Neural cell (in vitro differentiated cells): ENCODE data around the gene CPLX1. TPM values are rescaled to one million over a fixed set of nuclear protein-coding genes. Genes with fewer than 3 reads are reported as not detected.

Experiments used
- H2AFZ ChIP-seq: fragments of 200-600, 300-800 bp; sonication (generic), shearing (Covaris generic); 2 replicates; pipeline ENCODE4 v1.6.0; 2014; ENCODE audit warnings: low read depth, mild to moderate bottlenecking, antibody characterized with exemption, low read length, moderate library complexity
- H3F3A ChIP-seq: fragments of 200-600 bp; shearing (Covaris generic); 2 replicates; pipeline ENCODE4 v1.6.1; 2016; ENCODE audit warnings: mild to moderate bottlenecking, moderate library complexity, mixed read lengths, antibody characterized with exemption, low read length; ENCODE audit not compliant: insufficient read depth, poor library complexity, severe bottlenecking
- H3K27ac ChIP-seq: fragments of 200-600, 300-800 bp; sonication (generic), shearing (Covaris generic); 2 replicates; pipeline ENCODE4 v1.5.1; 2014; ENCODE audit warnings: mild to moderate bottlenecking, low read length, moderate library complexity
- H3K27me3 ChIP-seq: fragments of 300-800, 200-600 bp; sonication (generic), shearing (Covaris generic); 2 replicates; pipeline ENCODE4 v1.6.0; 2014; ENCODE audit warnings: mild to moderate bottlenecking, low read depth, low read length, moderate library complexity; ENCODE audit not compliant: insufficient read depth
- H3K36me3 ChIP-seq: fragments of 300-800, 200-600 bp; sonication (generic), shearing (Covaris generic); 2 replicates; pipeline ENCODE4 v1.5.1; 2014; ENCODE audit warnings: mild to moderate bottlenecking, antibody characterized with exemption, low read length, moderate library complexity; ENCODE audit not compliant: insufficient read depth
- H3K4me2 ChIP-seq: fragments of 300-800, 200-600 bp; sonication (generic), shearing (Covaris generic); 2 replicates; pipeline ENCODE4 v1.6.0; 2014; ENCODE audit warnings: mild to moderate bottlenecking, low read length
- H3K4me3 ChIP-seq: fragments of 300-800, 200-600 bp; sonication (generic), shearing (Covaris generic); 2 replicates; pipeline ENCODE4 v1.5.1; 2014; ENCODE audit warnings: mild to moderate bottlenecking, low read length, moderate library complexity
- H3K79me2 ChIP-seq: fragments of 200-600 bp; shearing (Covaris generic); replicated peaks from 2 replicates; pipeline ENCODE4 v1.6.0; 2014; ENCODE audit warnings: mild to moderate bottlenecking, low read length, moderate library complexity; ENCODE audit not compliant: insufficient read depth
- H3K9ac ChIP-seq: fragments of 300-800, 200-600 bp; sonication (generic), shearing (Covaris generic); 2 replicates; pipeline ENCODE4 v1.6.1; 2016; ENCODE audit warnings: mild to moderate bottlenecking, low read length, mixed read lengths
- H3K9me2 ChIP-seq: fragments of 200-600 bp; shearing (Covaris generic); 2 replicates; pipeline ENCODE4 v1.6.1; 2016; ENCODE audit warnings: mild to moderate bottlenecking, low read length, mixed read lengths; ENCODE audit not compliant: insufficient read depth
- H3K9me3 ChIP-seq: fragments of 200-600, 300-800 bp; sonication (generic), shearing (Covaris generic); 2 replicates; pipeline ENCODE4 v1.6.1; 2016; ENCODE audit warnings: mild to moderate bottlenecking, mixed run types, low read length, moderate library complexity, mixed read lengths
- H4K20me1 ChIP-seq: fragments of 200-600 bp; shearing (Covaris generic); 2 replicates; pipeline ENCODE4 v1.6.1; 2016; ENCODE audit warnings: mild to moderate bottlenecking, mixed run types; ENCODE audit not compliant: insufficient read depth
- CTCF ChIP-seq: fragments of 450-650 bp; IDR thresholded peaks from 2 replicates; pipeline ENCODE4 v1.5.1; 2014; ENCODE audit warnings: antibody characterized with exemption, mild to moderate bottlenecking, moderate library complexity; ENCODE audit not compliant: poor library complexity, severe bottlenecking
- EP300 ChIP-seq: fragments of 450-650 bp; conservative IDR thresholded peaks from 2 replicates; pipeline ENCODE4 v1.6.1; 2014; ENCODE audit warnings: antibody characterized with exemption, mild to moderate bottlenecking, moderate library complexity; ENCODE audit not compliant: poor library complexity, severe bottlenecking
- EZH2 ChIP-seq: fragments of 200-600, 300-800 bp; shearing (Covaris generic), sonication (generic); IDR thresholded peaks from 2 replicates; pipeline ENCODE4 v1.6.1; 2014; ENCODE audit warnings: antibody characterized with exemption, low read length, borderline replicate concordance, mild to moderate bottlenecking; ENCODE audit not compliant: insufficient read depth, poor library complexity, severe bottlenecking
- MXI1 ChIP-seq: fragments of 450-650 bp; conservative IDR thresholded peaks from 2 replicates; pipeline ENCODE4 v1.6.1; 2014; ENCODE audit warnings: antibody characterized with exemption, mild to moderate bottlenecking; ENCODE audit not compliant: poor library complexity, severe bottlenecking
- POLR2AphosphoS5 ChIP-seq: IDR thresholded peaks from 2 replicates; pipeline ENCODE4 v1.6.1; 2012
- RAD21 ChIP-seq: fragments of 450-650 bp; conservative IDR thresholded peaks from 2 replicates; pipeline ENCODE4 v1.6.1; 2014; ENCODE audit warnings: antibody characterized with exemption, mild to moderate bottlenecking, moderate library complexity
- SMC3 ChIP-seq: fragments of 450-650 bp; conservative IDR thresholded peaks from 2 replicates; pipeline ENCODE4 v1.6.1; 2014; ENCODE audit warnings: antibody characterized with exemption, mild to moderate bottlenecking, moderate library complexity; ENCODE audit not compliant: poor library complexity
- TAF1 ChIP-seq: IDR thresholded peaks from 2 replicates; pipeline ENCODE4 v1.6.1; 2012; ENCODE audit warnings: low read depth
- polyA plus RNA-seq: library from polyadenylated mRNA; depleted of rRNA; stranded (reverse); fragments of >200 nt; gene quantifications from 2 replicates; pipeline ENCODE4 v1.2.3, GENCODE V29; 2014
- TF ChIP-seq, protein P1 (sequence below): IDR thresholded peaks from 2 replicates; pipeline ENCODE4 v1.6.1; 2012; ENCODE audit warnings: borderline replicate concordance

The CPLX1 gene
- polyA plus RNA-seq, 1 donor from 2014 or later = 7.6 TPM

- Histone ChIP-seq H3K9me2 (no peaks in the 10 kb centered on the region), H2AFZ (no peak overlapping the region), H3K9ac (no peak overlapping the region), H3K27me3 (no peaks in the 10 kb centered on the region), H3K27ac (no peak overlapping the region), H3K36me3 (peaks cover 21% of the 10 kb centered on the region), H3K79me2 (no peaks in the 10 kb centered on the region), H3K9me3 (no peaks in the 10 kb centered on the region), H3K4me2 (no peak overlapping the region), H3K4me3 (no peak overlapping the region), H4K20me1 (peaks cover 15% of the 10 kb centered on the region), H3F3A (no peaks in the 10 kb centered on the region)
- no peak for TF ChIP-seq CTCF
- TF ChIP-seq EZH2 = no peak
- no peak for TF ChIP-seq EP300
- TF ChIP-seq TAF1 = no peak
- no peak for TF ChIP-seq RAD21
- TF ChIP-seq SMC3 = no peak
- TF ChIP-seq MXI1 = no peak
- TF ChIP-seq POLR2AphosphoS5 = no peak
- TF ChIP-seq, protein P1, sequence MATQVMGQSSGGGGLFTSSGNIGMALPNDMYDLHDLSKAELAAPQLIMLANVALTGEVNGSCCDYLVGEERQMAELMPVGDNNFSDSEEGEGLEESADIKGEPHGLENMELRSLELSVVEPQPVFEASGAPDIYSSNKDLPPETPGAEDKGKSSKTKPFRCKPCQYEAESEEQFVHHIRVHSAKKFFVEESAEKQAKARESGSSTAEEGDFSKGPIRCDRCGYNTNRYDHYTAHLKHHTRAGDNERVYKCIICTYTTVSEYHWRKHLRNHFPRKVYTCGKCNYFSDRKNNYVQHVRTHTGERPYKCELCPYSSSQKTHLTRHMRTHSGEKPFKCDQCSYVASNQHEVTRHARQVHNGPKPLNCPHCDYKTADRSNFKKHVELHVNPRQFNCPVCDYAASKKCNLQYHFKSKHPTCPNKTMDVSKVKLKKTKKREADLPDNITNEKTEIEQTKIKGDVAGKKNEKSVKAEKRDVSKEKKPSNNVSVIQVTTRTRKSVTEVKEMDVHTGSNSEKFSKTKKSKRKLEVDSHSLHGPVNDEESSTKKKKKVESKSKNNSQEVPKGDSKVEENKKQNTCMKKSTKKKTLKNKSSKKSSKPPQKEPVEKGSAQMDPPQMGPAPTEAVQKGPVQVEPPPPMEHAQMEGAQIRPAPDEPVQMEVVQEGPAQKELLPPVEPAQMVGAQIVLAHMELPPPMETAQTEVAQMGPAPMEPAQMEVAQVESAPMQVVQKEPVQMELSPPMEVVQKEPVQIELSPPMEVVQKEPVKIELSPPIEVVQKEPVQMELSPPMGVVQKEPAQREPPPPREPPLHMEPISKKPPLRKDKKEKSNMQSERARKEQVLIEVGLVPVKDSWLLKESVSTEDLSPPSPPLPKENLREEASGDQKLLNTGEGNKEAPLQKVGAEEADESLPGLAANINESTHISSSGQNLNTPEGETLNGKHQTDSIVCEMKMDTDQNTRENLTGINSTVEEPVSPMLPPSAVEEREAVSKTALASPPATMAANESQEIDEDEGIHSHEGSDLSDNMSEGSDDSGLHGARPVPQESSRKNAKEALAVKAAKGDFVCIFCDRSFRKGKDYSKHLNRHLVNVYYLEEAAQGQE = no peak
These were observed 61.3 kb downstream of the CPLX1 start for GRCh38 chr4:764405-765169.

DNA sequence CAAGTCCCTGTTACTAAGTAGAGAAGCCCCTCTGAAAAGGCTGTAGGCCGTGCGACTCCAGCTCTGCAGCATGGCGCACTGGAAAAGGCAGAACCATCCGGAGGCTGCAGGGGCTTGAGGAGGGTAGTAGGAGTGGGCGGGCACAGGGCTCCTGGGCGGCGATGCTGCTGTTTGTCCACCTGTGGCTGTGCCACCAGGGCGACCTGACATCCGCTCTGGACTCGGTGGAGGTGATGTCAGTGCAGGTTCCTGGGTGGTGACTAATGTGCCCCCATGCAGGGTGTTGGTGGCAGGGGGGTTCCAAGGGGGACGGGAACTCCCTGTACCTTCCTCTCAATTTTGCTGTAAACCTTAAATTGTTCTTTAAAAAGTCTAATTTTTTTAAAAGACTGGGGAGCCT is 62.0 kb downstream of the CPLX1 start:
- no peak overlapping the region for H2AFZ ChIP-seq
- no peak overlapping the region for H3K4me2 ChIP-seq
- no peaks in the 10 kb centered on the region for H3K79me2 ChIP-seq
- TF ChIP-seq CTCF = no peak
- no peak for TF ChIP-seq EP300
- TF ChIP-seq EZH2 = no peak
- TF ChIP-seq TAF1 = no peak
- TF ChIP-seq RAD21 = no peak
- TF ChIP-seq, protein P1 = no peak
- TF ChIP-seq SMC3 = no peak
- TF ChIP-seq POLR2AphosphoS5 = no peak
- no peak for TF ChIP-seq MXI1
- H3K36me3 ChIP-seq = peaks cover 18% of the 10 kb centered on the region
- H3K27me3 ChIP-seq = no peaks in the 10 kb centered on the region
- no peaks in the 10 kb centered on the region for H3K9me2 ChIP-seq
- peaks cover 14% of the 10 kb centered on the region for H4K20me1 ChIP-seq
- no peaks in the 10 kb centered on the region for H3K9me3 ChIP-seq
- H3K27ac ChIP-seq = no peak overlapping the region
- no peaks in the 10 kb centered on the region for H3F3A ChIP-seq
- H3K4me3 ChIP-seq = no peak overlapping the region
- H3K9ac ChIP-seq = no peak overlapping the region
